Activated CD8-positive, alpha-beta T cell treated with anti-CD3 and anti-CD28 coated beads for 36 hours (primary cell): ENCODE measurements around the gene LRRC27. TPM values are rescaled to one million over a fixed set of nuclear protein-coding genes. Genes with fewer than 3 reads are reported as not detected.

Experiments
- ATAC-seq: fragments of 200-7000 bp; cut with Tn5 transposase; one replicate; pipeline ENCODE4 v1.10.0; 2021; ENCODE audit warnings: mild to moderate bottlenecking, moderate library complexity
- CTCF ChIA-PET: fragments of 350-600 bp; sonication (Branson Sonifier 250); formaldehyde crosslinking; loops from one replicate; lab custom pipeline; 2021; ENCODE audit warnings: antibody characterized with exemption; lab: Charles Lee
- POLR2A ChIA-PET: fragments of 350-600 bp; sonication (Branson Sonifier 250); formaldehyde crosslinking; loops from one replicate; lab custom pipeline; 2021; ENCODE audit warnings: antibody characterized with exemption; lab: Charles Lee
- DNase-seq: peaks from one replicate; pipeline ENCODE4 v3.0.0-alpha.2; 2020
- H3K27ac Mint-ChIP-seq: one replicate; pipeline ENCODE4 v1.8.0; 2021; ENCODE audit warnings: mild to moderate bottlenecking, mixed read lengths
- H3K27me3 Mint-ChIP-seq: one replicate; pipeline ENCODE4 v1.8.0; 2021; ENCODE audit warnings: mixed read lengths
- H3K36me3 Mint-ChIP-seq: one replicate; pipeline ENCODE4 v1.8.0; 2021; ENCODE audit warnings: low read depth, mixed read lengths
- H3K4me1 Mint-ChIP-seq: one replicate; pipeline ENCODE4 v1.8.0; 2021; ENCODE audit warnings: low read depth, mixed read lengths
- H3K4me3 Mint-ChIP-seq: one replicate; pipeline ENCODE4 v1.8.0; 2021; ENCODE audit warnings: mild to moderate bottlenecking, moderate library complexity, mixed read lengths
- H3K9me3 Mint-ChIP-seq: one replicate; pipeline ENCODE4 v1.8.0; 2021; ENCODE audit warnings: mixed read lengths
- CTCF ChIP-seq: fragments of 200-600 bp; IDR thresholded peaks from one replicate; pipeline ENCODE4 v1.8.0; 2022; ENCODE audit warnings: antibody characterized with exemption, mild to moderate bottlenecking
- intact Hi-C: fragments of 100-400 bp; cut with micrococcal nuclease; formaldehyde crosslinking; loops from one replicate; pipeline ENCODE4 v1.10.0; 2022
- total RNA-seq, 2 experiments: library from RNA; stranded (reverse); gene quantifications; one replicate each; pipeline ENCODE4 v1.2.3, GENCODE V29; 2021

The LRRC27 gene
- total RNA-seq, 2 experiments from 2014 or later = 2.7 to 3.5 TPM

- CTCF ChIA-PET = interaction anchor here (1.2 kb wide), 1 partner anchor 61 kb away, joined by 5 read pairs; no protein-coding TSS in a partner anchor
- intact Hi-C loops = no loop called here
Measured at GRCh38 chr10:132299371-132300336, 32.3 kb upstream of the LRRC27 start.

GRCh38 chr10:132300582-132300981 lies 31.4 kb upstream of the LRRC27 start:
- H3K4me1 Mint-ChIP-seq = peaks cover 7% of the 10 kb centered on the region
- ATAC-seq (no peak), DNase-seq (no peak)
- H3K9me3 Mint-ChIP-seq = no peaks in the 10 kb centered on the region
- no peaks in the 10 kb centered on the region for H3K36me3 Mint-ChIP-seq
- no peak for TF ChIP-seq CTCF
- CTCF ChIA-PET = interaction anchor here (1.2 kb wide), 1 partner anchor 60 kb away, joined by 5 read pairs; no protein-coding TSS in a partner anchor
- H3K27me3 Mint-ChIP-seq = no peaks in the 10 kb centered on the region
- POLR2A ChIA-PET = interaction anchor here (0.7 to 1.3 kb wide), 2 partner anchors 14 to 409 kb away, joined by 3 read pairs; no protein-coding TSS in a partner anchor
- no peak overlapping the region for H3K4me3 Mint-ChIP-seq
- no peak overlapping the region for H3K27ac Mint-ChIP-seq
- intact Hi-C loops = no loop called here

More at GRCh38 chr10:132299371-132300336, 32.3 kb upstream of the LRRC27 start:
- POLR2A ChIA-PET = interaction anchor here (0.6 kb wide), 1 partner anchor 10 kb away, joined by 3 read pairs; no protein-coding TSS in a partner anchor
- no peak for TF ChIP-seq CTCF
- no peak for DNase-seq
- Mint-ChIP-seq H3K36me3 (no peaks in the 10 kb centered on the region), H3K27ac (no peak overlapping the region), H3K4me1 (peaks cover 7% of the 10 kb centered on the region), H3K9me3 (no peaks in the 10 kb centered on the region), H3K27me3 (no peaks in the 10 kb centered on the region), H3K4me3 (no peak overlapping the region)
- no peak for ATAC-seq

GRCh38 chr10:132301371-132302330 lies 30.3 kb upstream of the LRRC27 start:
- CTCF ChIA-PET = no interaction called here
- TF ChIP-seq CTCF = no peak
- DNase-seq (no peak), ATAC-seq (no peak)
- H3K36me3 Mint-ChIP-seq = peaks cover 5% of the 10 kb centered on the region
- H3K4me1 Mint-ChIP-seq = peaks cover 10% of the 10 kb centered on the region
- POLR2A ChIA-PET = interaction anchor here (1.0 to 1.3 kb wide), 2 partner anchors 13 to 18 kb away, joined by 3 read pairs; no protein-coding TSS in a partner anchor
- intact Hi-C loops = no loop called here
- H3K27ac Mint-ChIP-seq = no peak overlapping the region
- H3K4me3 Mint-ChIP-seq = no peak overlapping the region
- no peaks in the 10 kb centered on the region for H3K9me3 Mint-ChIP-seq
- H3K27me3 Mint-ChIP-seq = no peaks in the 10 kb centered on the region

GRCh38 chr10:132302421-132303310 lies 29.3 kb upstream of the LRRC27 start:
- POLR2A ChIA-PET = no interaction called here
- CTCF ChIA-PET = no interaction called here
- no peak for ATAC-seq
- intact Hi-C loops = no loop called here
- no peak for TF ChIP-seq CTCF
- DNase-seq = no peak
- Mint-ChIP-seq H3K27ac (no peak overlapping the region), H3K4me1 (peaks cover 11% of the 10 kb centered on the region), H3K27me3 (no peaks in the 10 kb centered on the region), H3K4me3 (no peak overlapping the region), H3K9me3 (no peaks in the 10 kb centered on the region), H3K36me3 (peaks cover 5% of the 10 kb centered on the region)
